ENCODE data around the gene MADD.
"Not testable (repeated sequence)": the region's sequence is repeated elsewhere in the genome, so short reads cannot be mapped to it uniquely, and the experiment has no call there.

MADD gene

DNA sequence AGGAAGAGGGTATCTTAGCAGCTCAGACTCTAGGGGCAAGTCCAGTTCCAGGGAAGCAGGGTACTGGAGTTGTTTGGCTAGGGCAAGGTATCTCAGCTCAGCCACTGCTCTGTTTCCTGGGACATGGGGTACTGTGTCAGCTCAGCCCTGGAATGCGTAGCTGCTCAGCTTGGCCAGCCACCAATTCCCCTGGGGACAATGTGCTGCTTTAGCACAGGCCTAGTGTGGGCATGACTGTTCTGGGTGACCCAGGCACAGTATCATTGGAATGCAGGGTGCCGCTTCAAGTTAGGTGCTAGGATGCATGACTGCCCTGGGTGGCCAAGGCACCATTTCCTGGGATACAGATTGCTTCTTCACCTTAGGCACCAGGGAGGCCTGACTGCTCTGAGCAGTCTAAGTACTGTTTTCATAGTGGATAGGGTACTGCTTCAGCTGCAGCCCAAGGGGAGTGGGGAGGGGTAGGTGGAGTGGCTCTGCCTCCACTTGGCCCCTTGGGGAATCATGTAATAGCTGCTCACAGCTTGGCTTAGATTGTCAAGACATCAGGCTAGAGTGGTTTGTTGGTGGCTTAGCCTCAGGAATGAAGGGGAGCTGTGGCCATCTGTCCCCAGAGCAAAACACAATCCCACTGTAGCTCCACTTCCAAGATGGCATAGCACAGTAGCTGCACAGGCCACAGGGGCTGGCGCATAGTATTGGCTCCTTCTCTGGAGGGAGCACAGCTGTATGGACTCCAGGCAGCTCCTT lies 36.0 kb downstream of the MADD start:
- no peaks in the 10 kb centered on the region for H3K4me1 ChIP-seq (ENCODE audit: insufficient read depth, low read length)
- H3K36me3 ChIP-seq (ENCODE audit: insufficient read depth, low read length): peaks cover 3% of the 10 kb centered on the region
- H3K9ac ChIP-seq (ENCODE audit: low read depth, low read length): no peak overlapping the region
- no peaks in the 10 kb centered on the region for H3K9me3 ChIP-seq (ENCODE audit: control insufficient read depth, insufficient read depth, low read length)

DNA sequence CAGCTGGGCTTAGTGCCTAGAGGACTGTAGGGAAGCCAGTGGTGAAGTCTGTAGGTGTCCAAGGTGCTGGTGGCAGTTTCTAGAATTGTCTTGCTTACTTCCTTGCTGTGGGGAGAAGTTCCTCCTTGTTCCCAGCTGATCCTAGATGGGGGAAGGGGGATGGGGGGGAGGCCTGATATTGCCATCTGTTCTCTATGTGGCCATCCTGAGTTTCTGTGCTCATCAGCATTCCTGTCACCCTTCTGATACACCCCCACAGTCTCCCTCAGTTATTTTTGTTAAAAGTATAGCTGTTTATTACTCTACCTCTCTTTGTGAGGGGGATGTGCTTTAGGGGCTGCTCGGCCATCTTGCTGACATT lies 36.5 kb downstream of the MADD start:
- Histone ChIP-seq H3K4me1 (ENCODE audit: insufficient read depth, low read length) (no peaks in the 10 kb centered on the region), H3K9ac (ENCODE audit: low read depth, low read length) (no peak overlapping the region), H3K36me3 (ENCODE audit: insufficient read depth, low read length) (peaks cover 3% of the 10 kb centered on the region), H3K9me3 (ENCODE audit: control insufficient read depth, insufficient read depth, low read length) (no peaks in the 10 kb centered on the region)

DNA sequence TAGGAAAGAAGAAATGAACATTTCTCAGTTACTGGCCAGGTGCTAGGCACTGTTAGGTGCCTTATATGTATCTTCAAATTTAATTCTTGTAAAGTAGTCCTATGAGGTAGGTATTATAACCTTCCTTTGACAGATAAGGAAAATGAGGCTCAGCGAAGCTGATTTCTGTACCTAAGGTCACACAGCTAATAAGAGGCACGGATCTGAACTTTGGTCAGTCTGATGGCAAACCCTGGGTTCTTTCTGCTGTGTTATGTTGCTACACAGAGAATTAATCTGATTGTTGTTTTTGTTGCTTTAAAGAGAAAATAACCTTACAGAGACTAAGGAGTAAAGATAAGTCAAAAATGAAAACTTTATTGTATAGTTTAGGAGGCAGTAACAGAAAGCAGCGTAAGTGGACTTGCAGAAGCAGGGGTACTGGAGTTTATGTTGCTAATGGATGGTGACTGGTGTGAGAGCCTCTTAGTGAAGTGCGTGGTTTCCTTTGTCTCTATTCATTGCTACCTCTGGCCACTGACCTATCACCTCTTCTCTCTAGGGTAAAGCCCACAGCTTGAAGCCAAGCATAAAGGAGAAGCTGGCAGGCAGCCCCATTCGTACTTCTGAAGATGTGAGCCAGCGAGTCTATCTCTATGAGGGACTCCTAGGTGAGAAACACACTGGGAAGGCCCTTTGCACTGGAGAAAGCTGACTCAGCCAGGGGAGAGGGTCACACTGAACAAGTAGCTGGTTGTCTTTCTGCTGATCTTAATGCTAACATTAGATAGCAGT lies 38.3 kb downstream of the MADD start:
- no peaks in the 10 kb centered on the region for H3K4me1 ChIP-seq (ENCODE audit: insufficient read depth, low read length)
- H3K36me3 ChIP-seq (ENCODE audit: insufficient read depth, low read length): peaks cover 3% of the 10 kb centered on the region
- no peaks in the 10 kb centered on the region for H3K9me3 ChIP-seq (ENCODE audit: control insufficient read depth, insufficient read depth, low read length)

DNA sequence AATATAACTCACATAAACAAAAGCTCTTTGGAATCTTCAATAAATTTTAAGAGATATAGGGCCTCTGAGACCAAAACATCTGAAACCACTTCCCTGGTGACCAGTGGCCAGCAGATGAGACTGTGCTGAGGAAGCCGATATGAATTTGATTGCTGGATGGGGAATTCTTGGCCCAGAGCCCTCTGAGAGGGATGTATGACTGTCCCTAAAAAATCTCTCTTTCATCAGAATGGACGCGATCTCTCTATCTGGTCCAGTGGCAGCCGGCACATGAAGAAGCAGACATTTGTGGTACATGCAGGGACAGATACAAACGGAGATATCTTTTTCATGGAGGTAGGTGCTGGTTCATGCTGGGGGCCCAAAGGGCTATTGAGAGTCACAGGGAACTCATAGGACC lies 45.1 kb downstream of the MADD start:
- H3K36me3 ChIP-seq (ENCODE audit: insufficient read depth, low read length): no peaks in the 10 kb centered on the region
- H3K4me1 ChIP-seq (ENCODE audit: insufficient read depth, low read length): no peaks in the 10 kb centered on the region
- no peaks in the 10 kb centered on the region for H3K9me3 ChIP-seq (ENCODE audit: control insufficient read depth, insufficient read depth, low read length)
- no peak overlapping the region for H3K9ac ChIP-seq (ENCODE audit: low read depth, low read length)

More for the DNA sequence above, 38.3 kb downstream of the MADD start:
- H3K9ac ChIP-seq (ENCODE audit: low read depth, low read length): no peak overlapping the region

DNA sequence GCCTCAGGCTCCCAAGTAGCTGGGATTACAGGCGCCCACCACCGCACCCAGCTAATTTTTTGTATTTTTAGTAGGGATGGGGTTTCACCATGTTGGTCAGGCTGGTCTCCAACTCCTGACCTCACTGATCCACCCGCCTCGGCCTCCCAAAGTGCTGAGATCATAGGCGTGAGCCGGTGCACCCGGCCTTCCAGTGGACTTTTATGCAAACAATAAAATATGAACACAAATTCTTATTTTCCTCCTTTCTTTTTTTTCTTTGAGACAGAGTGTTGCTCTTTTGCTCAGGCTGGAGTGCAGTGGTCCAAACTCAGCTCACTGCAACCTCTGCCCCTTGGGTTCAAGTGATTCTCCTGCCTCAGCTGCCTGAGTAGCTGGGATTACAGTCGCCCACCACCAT lies 46.6 kb downstream of the MADD start:
- not testable (repeated sequence) for H3K4me1 ChIP-seq (ENCODE audit: insufficient read depth, low read length); H3K9me3 ChIP-seq (ENCODE audit: control insufficient read depth, insufficient read depth, low read length); H3K9ac ChIP-seq (ENCODE audit: low read depth, low read length); H3K36me3 ChIP-seq (ENCODE audit: insufficient read depth, low read length)

DNA sequence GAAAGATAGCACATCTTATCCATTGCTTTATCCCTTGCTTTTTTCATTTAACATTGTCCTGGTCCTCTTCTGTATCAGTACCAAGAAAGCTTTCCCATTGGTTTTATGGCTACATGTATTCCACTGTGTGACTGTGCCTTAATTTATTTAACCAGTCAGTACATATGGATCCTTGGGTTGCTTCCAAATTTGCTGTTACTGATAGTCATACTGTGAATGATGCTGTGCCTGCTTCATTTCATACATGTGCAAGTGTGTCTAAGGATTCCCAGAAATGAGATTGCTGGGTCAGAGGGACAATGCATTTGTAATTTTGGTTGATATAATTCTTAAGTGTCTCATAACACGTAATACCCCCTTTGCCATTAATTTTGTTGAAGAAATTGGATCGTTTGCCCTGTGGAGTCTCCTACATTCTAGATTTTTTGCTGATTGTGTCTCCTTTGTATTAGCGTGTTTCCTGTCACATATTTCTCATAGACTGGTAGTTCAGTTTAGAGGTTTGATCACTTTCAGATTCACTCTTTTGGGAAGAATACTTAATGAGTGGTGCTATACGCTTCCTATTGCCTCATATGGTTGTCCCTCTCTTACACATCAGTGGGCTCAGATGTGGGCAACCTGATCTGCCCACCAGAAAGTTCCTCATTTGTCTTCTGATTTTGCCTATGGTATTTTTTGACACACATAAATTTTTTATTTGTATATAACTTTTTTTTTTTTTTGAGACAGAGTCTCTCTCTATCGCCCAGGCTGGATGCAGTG lies 47.3 kb downstream of the MADD start:
- Histone ChIP-seq H3K4me1 (ENCODE audit: insufficient read depth, low read length) (no peaks in the 10 kb centered on the region), H3K36me3 (ENCODE audit: insufficient read depth, low read length) (no peaks in the 10 kb centered on the region), H3K9me3 (ENCODE audit: control insufficient read depth, insufficient read depth, low read length) (no peaks in the 10 kb centered on the region), H3K9ac (ENCODE audit: low read depth, low read length) (no peak overlapping the region)

DNA sequence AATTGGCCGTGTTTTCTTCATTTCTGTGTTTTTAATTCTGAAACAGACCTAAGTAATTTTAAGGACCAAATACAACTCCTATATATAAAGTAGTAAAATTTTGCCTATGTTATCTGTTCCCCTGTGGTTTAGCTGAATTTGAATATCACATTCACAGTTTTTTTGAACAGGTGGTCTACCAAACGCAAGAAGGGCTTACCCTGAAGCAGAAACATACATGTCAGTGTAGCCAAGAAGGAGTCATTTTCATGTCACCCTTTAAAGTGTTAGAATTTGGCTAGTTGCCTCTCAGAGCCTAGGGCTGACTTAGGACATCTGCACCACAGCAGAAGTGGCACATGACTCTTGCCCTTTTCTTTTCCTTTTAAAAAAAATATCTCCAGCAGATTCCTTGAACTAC lies 48.2 kb downstream of the MADD start:
- no peak overlapping the region for H3K9ac ChIP-seq (ENCODE audit: low read depth, low read length)
- H3K36me3 ChIP-seq (ENCODE audit: insufficient read depth, low read length): no peaks in the 10 kb centered on the region
- H3K9me3 ChIP-seq (ENCODE audit: control insufficient read depth, insufficient read depth, low read length): no peaks in the 10 kb centered on the region
- no peaks in the 10 kb centered on the region for H3K4me1 ChIP-seq (ENCODE audit: insufficient read depth, low read length)

DNA sequence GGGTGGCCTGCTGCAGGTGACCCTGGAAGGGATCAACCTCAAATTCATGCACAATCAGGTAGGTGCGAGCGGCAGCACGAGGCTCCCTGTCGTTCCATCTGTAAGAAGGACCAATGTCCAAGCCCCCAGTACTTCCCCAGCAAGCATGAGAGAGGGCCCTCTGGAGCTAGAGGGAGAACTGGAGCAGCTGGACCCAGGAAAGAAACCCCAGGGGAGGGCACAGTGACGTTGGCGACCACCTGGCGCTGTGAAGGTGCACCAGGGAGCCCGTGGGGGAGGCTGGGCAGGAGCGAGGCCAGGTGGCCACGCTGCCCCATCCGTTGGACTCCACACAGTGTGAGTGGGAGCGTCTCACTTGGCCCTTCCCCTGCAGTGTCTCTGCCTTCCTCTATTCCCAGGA lies 54.6 kb downstream of the MADD start:
- Histone ChIP-seq H3K9me3 (ENCODE audit: control insufficient read depth, insufficient read depth, low read length) (no peaks in the 10 kb centered on the region), H3K4me1 (ENCODE audit: insufficient read depth, low read length) (no peaks in the 10 kb centered on the region), H3K36me3 (ENCODE audit: insufficient read depth, low read length) (no peaks in the 10 kb centered on the region), H3K9ac (ENCODE audit: low read depth, low read length) (no peak overlapping the region)

DNA sequence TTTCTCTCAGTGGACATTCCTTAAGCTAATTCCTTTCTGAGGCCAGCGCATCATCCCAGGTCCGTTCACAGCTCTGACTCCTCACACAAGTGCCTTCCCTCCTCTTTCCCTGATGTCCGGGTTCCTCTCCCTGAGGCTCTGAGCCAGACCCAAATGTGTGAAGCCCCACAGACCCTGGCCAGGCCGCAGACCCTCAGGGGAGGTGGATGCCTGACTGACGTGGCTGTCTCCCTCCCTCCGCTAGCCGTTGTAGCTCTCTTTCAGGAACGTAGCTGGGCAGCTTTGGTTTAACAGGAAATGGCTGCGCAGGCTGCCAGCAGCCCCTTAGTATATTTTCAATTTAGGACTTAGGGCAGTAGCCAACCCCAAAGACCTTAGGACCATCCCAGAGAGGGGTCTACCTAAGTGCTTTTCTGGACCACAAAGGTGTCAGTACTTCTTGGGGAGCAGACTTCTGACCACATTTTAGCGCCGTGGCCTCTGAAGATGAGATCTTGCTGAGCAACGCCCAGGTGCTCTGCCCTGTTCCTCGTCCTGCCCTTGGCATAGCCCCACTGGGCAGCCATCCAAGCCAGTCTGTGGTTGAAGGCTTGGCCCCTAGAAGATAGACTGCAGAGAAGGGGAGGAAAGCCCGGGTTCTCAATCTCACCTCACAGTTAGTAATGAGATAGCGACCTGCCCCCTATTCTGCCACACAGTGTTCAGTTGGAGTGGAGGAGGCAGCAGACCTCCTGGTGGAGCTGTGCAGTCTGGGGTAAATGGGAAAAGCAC lies 55.5 kb downstream of the MADD start:
- no peaks in the 10 kb centered on the region for H3K36me3 ChIP-seq (ENCODE audit: insufficient read depth, low read length)
- no peak overlapping the region for H3K9ac ChIP-seq (ENCODE audit: low read depth, low read length)
- no peaks in the 10 kb centered on the region for H3K9me3 ChIP-seq (ENCODE audit: control insufficient read depth, insufficient read depth, low read length)
- no peaks in the 10 kb centered on the region for H3K4me1 ChIP-seq (ENCODE audit: insufficient read depth, low read length)

DNA sequence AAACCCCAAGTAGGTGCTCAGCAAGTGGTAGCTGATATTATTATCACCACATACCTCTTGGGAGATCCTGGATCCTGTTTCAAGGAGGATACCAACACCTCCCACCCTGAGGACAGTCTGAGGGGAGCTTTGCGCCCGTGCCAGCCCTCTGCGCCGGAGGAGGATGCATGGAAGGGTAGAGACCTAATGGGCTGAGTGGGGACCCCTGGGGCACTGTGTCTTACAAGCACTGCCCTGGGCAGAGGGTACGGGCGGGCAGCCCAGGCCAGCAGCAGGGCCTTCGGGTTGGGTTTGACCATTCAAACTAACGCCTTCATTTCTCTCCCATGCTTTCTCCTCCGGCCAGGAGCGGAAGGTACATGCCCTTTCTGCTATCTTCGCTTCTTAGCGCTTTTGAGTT lies 56.3 kb downstream of the MADD start:
- Histone ChIP-seq H3K36me3 (ENCODE audit: insufficient read depth, low read length) (no peaks in the 10 kb centered on the region), H3K9me3 (ENCODE audit: control insufficient read depth, insufficient read depth, low read length) (no peaks in the 10 kb centered on the region), H3K9ac (ENCODE audit: low read depth, low read length) (no peak overlapping the region), H3K4me1 (ENCODE audit: insufficient read depth, low read length) (no peaks in the 10 kb centered on the region)

DNA sequence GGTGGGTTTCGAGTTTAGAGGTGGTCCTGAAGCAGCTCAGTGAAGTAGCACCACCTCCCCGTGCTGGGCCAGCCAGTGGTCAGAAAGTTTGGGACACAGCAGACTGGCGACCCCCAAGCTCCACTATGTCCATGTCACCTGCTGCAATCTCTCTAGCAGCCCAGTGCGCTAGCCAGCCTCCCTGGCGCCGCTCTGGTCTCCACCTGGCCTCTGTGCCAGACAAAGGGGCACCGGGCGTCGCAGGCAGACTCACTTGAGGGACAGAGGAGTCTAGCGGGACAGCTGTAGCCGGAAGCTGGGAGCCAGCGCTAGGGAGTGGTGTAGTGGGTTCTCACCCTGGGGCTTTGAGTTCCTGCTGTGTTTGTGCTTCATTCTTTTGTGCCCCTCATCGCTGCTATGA lies 57.1 kb downstream of the MADD start:
- Histone ChIP-seq H3K9me3 (ENCODE audit: control insufficient read depth, insufficient read depth, low read length) (no peaks in the 10 kb centered on the region), H3K9ac (ENCODE audit: low read depth, low read length) (no peak overlapping the region), H3K4me1 (ENCODE audit: insufficient read depth, low read length) (no peaks in the 10 kb centered on the region), H3K36me3 (ENCODE audit: insufficient read depth, low read length) (no peaks in the 10 kb centered on the region)

DNA sequence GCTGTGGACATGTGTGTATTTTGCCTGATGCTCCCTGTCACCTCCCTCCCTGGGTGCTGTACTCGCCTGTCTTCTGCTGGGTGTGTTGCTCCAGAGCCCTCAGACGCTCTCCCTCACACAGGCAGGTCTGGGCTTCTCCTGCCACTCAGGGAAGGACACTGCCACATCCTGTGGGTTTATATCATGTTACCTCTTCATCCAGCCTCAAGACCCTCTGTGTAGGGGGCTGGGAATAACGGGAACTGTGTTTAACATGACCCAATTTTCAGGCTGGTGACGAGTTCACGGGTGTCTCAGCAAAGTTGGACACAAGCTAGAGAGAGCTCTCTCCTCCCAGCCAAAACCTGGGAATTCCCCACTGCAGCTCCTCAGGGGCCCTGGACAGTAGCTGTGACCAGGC lies 58.0 kb downstream of the MADD start:
- H3K9ac ChIP-seq (ENCODE audit: low read depth, low read length): no peak overlapping the region
- H3K4me1 ChIP-seq (ENCODE audit: insufficient read depth, low read length): no peaks in the 10 kb centered on the region
- H3K9me3 ChIP-seq (ENCODE audit: control insufficient read depth, insufficient read depth, low read length): no peaks in the 10 kb centered on the region
- H3K36me3 ChIP-seq (ENCODE audit: insufficient read depth, low read length): no peaks in the 10 kb centered on the region

DNA sequence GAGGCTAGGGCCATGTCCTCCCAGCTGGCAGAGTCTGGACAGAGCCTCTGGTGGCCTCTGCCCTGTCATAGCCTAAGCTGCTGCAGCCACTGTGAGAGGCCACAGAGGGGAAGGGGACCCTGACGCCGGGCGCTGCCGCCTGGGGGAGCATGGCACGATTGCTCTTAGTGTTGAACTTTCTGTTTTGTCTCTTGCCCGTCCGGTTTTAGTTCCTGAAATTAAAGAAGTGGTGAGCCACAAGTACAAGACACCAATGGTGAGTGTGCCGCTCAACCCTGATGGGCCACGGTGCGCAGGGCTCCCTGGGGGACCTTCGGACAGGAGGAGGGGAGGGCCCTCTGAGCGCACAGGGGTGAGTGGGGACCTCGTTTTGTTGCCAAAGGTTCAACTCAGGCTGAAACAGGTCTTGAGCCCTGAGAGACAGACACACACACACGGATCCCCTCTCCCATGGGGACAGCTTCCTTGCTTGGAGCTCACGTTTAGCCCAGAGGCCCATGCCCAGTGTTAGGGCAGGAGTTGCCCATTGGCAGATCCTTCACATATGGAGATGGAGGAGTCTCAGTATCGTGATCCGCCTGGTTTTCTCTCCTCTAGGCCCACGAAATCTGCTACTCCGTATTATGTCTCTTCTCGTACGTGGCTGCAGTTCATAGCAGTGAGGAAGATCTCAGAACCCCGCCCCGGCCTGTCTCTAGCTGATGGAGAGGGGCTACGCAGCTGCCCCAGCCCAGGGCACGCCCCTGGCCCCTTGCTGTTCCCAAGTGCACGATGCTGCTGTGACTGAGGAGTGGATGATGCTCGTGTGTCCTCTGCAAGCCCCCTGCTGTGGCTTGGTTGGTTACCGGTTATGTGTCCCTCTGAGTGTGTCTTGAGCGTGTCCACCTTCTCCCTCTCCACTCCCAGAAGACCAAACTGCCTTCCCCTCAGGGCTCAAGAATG lies 58.8 kb downstream of the MADD start:
- Histone ChIP-seq H3K4me1 (ENCODE audit: insufficient read depth, low read length) (no peaks in the 10 kb centered on the region), H3K9ac (ENCODE audit: low read depth, low read length) (no peak overlapping the region), H3K36me3 (ENCODE audit: insufficient read depth, low read length) (no peaks in the 10 kb centered on the region), H3K9me3 (ENCODE audit: control insufficient read depth, insufficient read depth, low read length) (no peaks in the 10 kb centered on the region)
